Activated T-helper 17 cell treated with anti-CD3 and anti-CD28 coated beads, Interleukin-2, amount 50 U/mL, for 72 hours (primary cell): ENCODE data around the gene SH3RF3. TPM values are rescaled to one million over a fixed set of nuclear protein-coding genes. Genes with fewer than 3 reads are reported as not detected.

Source experiments
- ATAC-seq: fragments of 150-1000 bp; cut with Tn5 transposase; replicated peaks from 2 replicates; pipeline ENCODE4 v1.10.0; 2021; ENCODE audit warnings: mild to moderate bottlenecking, moderate library complexity
- H3K27ac Mint-ChIP-seq: one replicate; pipeline ENCODE4 v1.8.0; 2022; ENCODE audit warnings: mixed read lengths
- H3K27me3 Mint-ChIP-seq: one replicate; pipeline ENCODE4 v1.8.0; 2022; ENCODE audit warnings: mixed read lengths
- H3K36me3 Mint-ChIP-seq: one replicate; pipeline ENCODE4 v1.8.0; 2022; ENCODE audit warnings: low read depth, mild to moderate bottlenecking, mixed read lengths
- H3K4me1 Mint-ChIP-seq: one replicate; pipeline ENCODE4 v1.8.0; 2022; ENCODE audit warnings: mixed read lengths
- H3K4me3 Mint-ChIP-seq: one replicate; pipeline ENCODE4 v1.8.0; 2022; ENCODE audit warnings: mild to moderate bottlenecking, mixed read lengths
- H3K9me3 Mint-ChIP-seq: one replicate; pipeline ENCODE4 v1.8.0; 2022; ENCODE audit warnings: mixed read lengths
- total RNA-seq, 2 donors: library from RNA; stranded (reverse); gene quantifications; one replicate each; pipeline ENCODE4 v1.2.3, GENCODE V29; 2022

Gene SH3RF3
- total RNA-seq, 2 donors from 2014 or later, result 0.05 TPM; not detected in 1

DNA sequence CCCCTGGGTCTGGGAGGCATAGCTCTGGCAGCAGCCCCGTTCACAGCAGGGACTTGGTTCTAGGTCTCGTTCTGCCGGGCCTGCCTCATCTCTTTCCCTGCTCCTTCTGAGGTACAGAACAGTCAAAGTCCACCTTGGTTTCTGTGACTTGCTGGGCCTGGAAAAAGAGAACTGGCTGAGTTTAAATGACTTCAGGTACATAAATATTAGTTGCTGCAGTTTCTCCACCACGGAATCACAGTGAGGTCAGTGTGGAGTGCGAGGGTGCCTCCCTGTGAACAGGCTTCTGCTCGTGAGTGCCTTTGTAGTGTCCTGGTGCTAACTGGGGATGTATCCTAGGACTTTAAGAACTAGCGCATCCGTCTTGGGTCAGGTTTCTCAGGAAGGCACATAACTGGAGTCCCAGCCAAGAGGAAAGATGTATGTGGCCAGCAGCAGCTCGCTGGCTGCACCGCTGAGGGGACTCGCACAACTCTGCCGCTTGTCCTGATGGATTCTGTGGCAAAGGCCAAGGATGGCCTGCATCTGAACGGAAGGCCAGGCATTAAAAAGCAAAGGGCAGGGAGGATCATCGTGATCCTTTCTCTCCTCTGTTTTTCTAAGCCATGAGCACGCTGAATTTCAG lies 188.6 kb downstream of the SH3RF3 start:
- Mint-ChIP-seq H3K36me3 (no peaks in the 10 kb centered on the region), H3K27ac (no peak overlapping the region), H3K4me1 (peaks cover 5% of the 10 kb centered on the region), H3K9me3 (no peaks in the 10 kb centered on the region), H3K27me3 (no peaks in the 10 kb centered on the region), H3K4me3 (no peak overlapping the region)
- no peak for ATAC-seq

- Mint-ChIP-seq H3K9me3 (no peaks in the 10 kb centered on the region), H3K4me1 (peaks cover 5% of the 10 kb centered on the region), H3K36me3 (no peaks in the 10 kb centered on the region), H3K4me3 (no peak overlapping the region), H3K27ac (no peak overlapping the region), H3K27me3 (no peaks in the 10 kb centered on the region)
- no peak for ATAC-seq
Measured at GRCh38 chr2:109318150-109318948, 189.3 kb downstream of the SH3RF3 start.

GRCh38 chr2:109318949-109319342 lies 189.9 kb downstream of the SH3RF3 start:
- Mint-ChIP-seq H3K27me3 (no peaks in the 10 kb centered on the region), H3K4me3 (no peak overlapping the region), H3K9me3 (no peaks in the 10 kb centered on the region)

DNA sequence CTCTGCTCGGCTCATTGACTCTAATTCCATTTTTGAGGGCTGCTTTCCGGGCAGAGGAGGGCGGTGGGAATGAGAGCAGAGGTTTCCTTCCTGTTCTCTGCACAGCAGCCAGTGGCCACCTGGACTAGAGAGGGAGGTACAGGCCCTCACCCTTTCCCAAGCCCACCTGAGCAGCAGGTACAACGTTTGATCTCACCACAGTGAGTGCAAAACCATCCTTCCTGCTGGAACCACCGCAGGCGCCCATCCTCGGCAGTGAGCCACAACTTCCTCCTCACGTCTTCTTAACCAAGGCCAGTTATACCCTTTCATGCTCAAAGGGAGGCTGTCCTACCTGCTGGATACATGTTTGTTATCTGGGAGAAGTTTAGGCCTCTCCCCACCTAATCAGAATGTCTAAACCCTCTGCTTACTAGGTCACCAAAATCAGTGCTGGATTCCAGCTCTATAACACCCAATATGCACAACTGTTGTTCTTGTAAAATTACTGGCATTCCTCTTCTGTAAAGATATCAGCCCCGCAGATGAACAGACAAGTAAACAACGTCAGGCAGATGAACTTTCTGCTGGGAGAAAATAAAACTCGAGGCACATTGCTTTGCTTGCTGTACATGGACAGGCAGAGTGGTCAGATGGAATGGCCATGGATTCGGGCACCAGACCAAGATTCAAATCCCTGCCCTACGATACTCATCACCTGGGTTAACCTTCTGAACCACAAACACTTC lies 191.4 kb downstream of the SH3RF3 start:
- no peak overlapping the region for H3K4me3 Mint-ChIP-seq
- H3K9me3 Mint-ChIP-seq, result no peaks in the 10 kb centered on the region
- H3K4me1 Mint-ChIP-seq, result peaks cover 5% of the 10 kb centered on the region
- no peaks in the 10 kb centered on the region for H3K27me3 Mint-ChIP-seq
- H3K27ac Mint-ChIP-seq, result no peak overlapping the region
- ATAC-seq, result no peak
- no peaks in the 10 kb centered on the region for H3K36me3 Mint-ChIP-seq

More at GRCh38 chr2:109318949-109319342, 189.9 kb downstream of the SH3RF3 start:
- peaks cover 5% of the 10 kb centered on the region for H3K4me1 Mint-ChIP-seq
- H3K27ac Mint-ChIP-seq, result no peak overlapping the region
- no peak for ATAC-seq
- no peaks in the 10 kb centered on the region for H3K36me3 Mint-ChIP-seq

DNA sequence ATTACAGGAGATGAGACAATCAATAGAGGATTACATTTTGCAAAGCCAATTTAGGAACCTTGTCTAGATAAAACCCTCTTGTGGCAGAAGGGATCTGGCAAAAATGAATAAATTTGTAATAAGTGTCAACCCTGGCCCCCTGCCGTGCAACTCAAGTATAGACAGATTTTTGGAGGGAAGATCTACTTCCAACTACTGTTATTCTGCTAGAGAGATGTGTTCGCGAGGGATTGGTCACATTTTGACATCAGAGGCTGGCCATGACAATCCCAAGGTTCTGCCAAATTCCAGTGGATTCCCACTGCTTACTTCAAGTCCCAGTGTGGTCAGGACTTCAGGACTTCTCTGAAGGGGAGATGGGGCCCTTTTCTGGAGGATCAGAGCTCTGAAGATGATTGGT lies 192.6 kb downstream of the SH3RF3 start:
- ATAC-seq, result no peak
- Mint-ChIP-seq H3K27ac (no peak overlapping the region), H3K27me3 (no peaks in the 10 kb centered on the region)

DNA sequence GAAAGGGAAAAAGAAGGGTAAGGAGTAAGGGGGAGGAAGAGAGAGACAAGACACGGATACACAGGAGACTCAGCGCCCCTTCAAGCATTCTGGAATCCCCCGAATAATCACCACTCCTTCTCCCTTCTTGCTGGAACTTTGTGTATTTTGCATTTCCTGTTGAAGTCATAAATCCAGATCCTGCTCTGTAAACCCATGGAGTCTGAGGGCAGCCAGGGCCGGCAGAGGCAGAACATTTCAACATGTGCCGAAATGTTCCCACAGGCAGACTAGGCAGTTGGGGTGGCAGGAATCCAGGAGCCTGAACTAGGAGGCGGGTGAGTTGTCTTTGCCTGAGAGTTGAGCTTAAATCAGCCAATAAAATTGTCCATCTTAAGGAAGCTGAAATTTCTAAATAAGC lies 193.1 kb downstream of the SH3RF3 start:
- no peak for ATAC-seq
- Mint-ChIP-seq H3K27me3 (no peaks in the 10 kb centered on the region), H3K9me3 (no peaks in the 10 kb centered on the region), H3K27ac (no peak overlapping the region), H3K4me3 (no peak overlapping the region), H3K4me1 (peaks cover 5% of the 10 kb centered on the region), H3K36me3 (no peaks in the 10 kb centered on the region)

More for the DNA sequence above, 192.6 kb downstream of the SH3RF3 start:
- Mint-ChIP-seq H3K4me1 (peaks cover 5% of the 10 kb centered on the region), H3K9me3 (no peaks in the 10 kb centered on the region), H3K36me3 (no peaks in the 10 kb centered on the region), H3K4me3 (no peak overlapping the region)

DNA sequence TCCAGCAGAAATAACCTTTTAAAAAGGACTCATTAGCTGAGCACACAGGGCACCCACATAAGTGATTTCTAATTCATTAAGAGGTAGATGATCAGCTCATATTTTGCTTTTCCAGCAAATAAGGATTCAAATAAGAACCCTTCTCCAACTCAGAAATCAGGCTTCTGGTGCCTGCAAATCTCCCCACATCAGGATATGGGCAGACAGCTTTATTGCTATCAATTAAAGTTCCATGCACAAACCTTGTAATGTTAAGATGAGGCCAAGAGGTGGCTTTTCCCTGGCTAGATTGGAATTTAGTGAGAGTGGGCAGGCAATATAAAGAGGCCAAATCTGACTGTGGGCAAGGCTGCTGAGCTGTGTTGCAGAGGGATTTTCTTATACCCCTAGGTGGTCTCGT lies 193.6 kb downstream of the SH3RF3 start:
- no peak overlapping the region for H3K4me3 Mint-ChIP-seq
- H3K9me3 Mint-ChIP-seq, result no peaks in the 10 kb centered on the region
- H3K36me3 Mint-ChIP-seq, result no peaks in the 10 kb centered on the region
- ATAC-seq, result no peak
- H3K4me1 Mint-ChIP-seq, result peaks cover 5% of the 10 kb centered on the region
- H3K27ac Mint-ChIP-seq, result no peak overlapping the region
- no peaks in the 10 kb centered on the region for H3K27me3 Mint-ChIP-seq

GRCh38 chr2:109324861-109325260 lies 195.9 kb downstream of the SH3RF3 start:
- Mint-ChIP-seq H3K9me3 (no peaks in the 10 kb centered on the region), H3K4me3 (no peak overlapping the region), H3K27ac (no peak overlapping the region), H3K27me3 (peaks cover 3% of the 10 kb centered on the region), H3K36me3 (no peaks in the 10 kb centered on the region), H3K4me1 (peaks cover 5% of the 10 kb centered on the region)
- no peak for ATAC-seq

GRCh38 chr2:109325570-109325969 lies 196.6 kb downstream of the SH3RF3 start:
- H3K27me3 Mint-ChIP-seq, result peaks cover 6% of the 10 kb centered on the region
- H3K36me3 Mint-ChIP-seq, result no peaks in the 10 kb centered on the region
- H3K27ac Mint-ChIP-seq, result no peak overlapping the region
- ATAC-seq, result no peak
- H3K4me1 Mint-ChIP-seq, result peaks cover under 1% of the 10 kb centered on the region
- no peak overlapping the region for H3K4me3 Mint-ChIP-seq
- H3K9me3 Mint-ChIP-seq, result no peaks in the 10 kb centered on the region

DNA sequence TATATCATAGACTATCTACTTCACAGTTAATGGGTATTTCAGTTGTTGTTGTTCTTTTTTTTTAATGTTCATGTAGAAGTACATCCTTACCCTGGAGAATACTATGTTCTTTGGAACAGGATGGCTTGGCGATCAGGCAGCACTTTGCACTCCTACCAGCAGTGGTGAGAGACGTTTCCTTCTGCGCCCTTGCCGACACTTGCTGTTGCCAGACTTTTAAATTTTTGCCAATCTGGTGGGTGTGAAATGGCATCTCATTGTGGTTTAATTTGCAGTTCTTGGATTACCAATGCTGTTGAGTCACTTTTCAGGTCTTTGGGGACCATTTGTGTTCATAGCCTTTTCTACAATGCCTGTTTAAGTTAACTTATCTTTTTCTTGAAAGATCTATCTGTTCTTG lies 197.3 kb downstream of the SH3RF3 start:
- Mint-ChIP-seq H3K27me3 (peaks cover 6% of the 10 kb centered on the region), H3K4me1 (no peaks in the 10 kb centered on the region), H3K36me3 (no peaks in the 10 kb centered on the region), H3K9me3 (no peaks in the 10 kb centered on the region), H3K4me3 (no peak overlapping the region), H3K27ac (no peak overlapping the region)
- no peak for ATAC-seq

GRCh38 chr2:109330056-109330455 lies 201.1 kb downstream of the SH3RF3 start:
- Mint-ChIP-seq H3K4me3 (no peak overlapping the region), H3K4me1 (peaks cover 5% of the 10 kb centered on the region), H3K27ac (no peak overlapping the region), H3K36me3 (no peaks in the 10 kb centered on the region), H3K9me3 (no peaks in the 10 kb centered on the region), H3K27me3 (peaks cover 10% of the 10 kb centered on the region)
- no peak for ATAC-seq

DNA sequence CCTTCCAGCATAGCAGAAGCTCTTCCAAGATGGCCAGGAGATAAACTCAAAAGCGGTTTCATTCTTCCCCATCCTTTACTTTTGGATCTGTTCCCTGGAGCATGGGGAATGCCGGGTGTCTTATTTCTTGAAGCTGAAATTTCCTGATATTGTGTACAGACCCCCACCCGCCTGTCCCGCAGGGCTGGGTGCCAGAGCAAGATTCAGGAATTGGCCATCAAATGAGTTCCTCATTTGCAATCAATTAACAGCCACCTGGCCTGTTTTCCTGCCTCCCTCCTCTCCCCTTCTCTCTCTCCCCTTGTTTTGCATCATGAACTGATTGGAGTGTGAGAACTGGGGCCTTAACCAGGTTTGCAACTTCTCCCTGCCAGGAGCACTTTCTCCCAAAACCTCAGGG lies 202.1 kb downstream of the SH3RF3 start:
- no peaks in the 10 kb centered on the region for H3K36me3 Mint-ChIP-seq

GRCh38 chr2:109331896-109332848 lies 203.2 kb downstream of the SH3RF3 start:
- H3K4me1 Mint-ChIP-seq, result peaks cover 13% of the 10 kb centered on the region
- H3K36me3 Mint-ChIP-seq, result no peaks in the 10 kb centered on the region
- no peak overlapping the region for H3K27ac Mint-ChIP-seq
- H3K4me3 Mint-ChIP-seq, result peak overlapping the region; percentile 70
- peak; percentile 54 for ATAC-seq
- no peaks in the 10 kb centered on the region for H3K9me3 Mint-ChIP-seq
- peaks cover 18% of the 10 kb centered on the region for H3K27me3 Mint-ChIP-seq

More for the DNA sequence above, 202.1 kb downstream of the SH3RF3 start:
- Mint-ChIP-seq H3K9me3 (no peaks in the 10 kb centered on the region), H3K27ac (no peak overlapping the region), H3K4me1 (peaks cover 13% of the 10 kb centered on the region), H3K27me3 (peaks cover 14% of the 10 kb centered on the region), H3K4me3 (no peak overlapping the region)
- ATAC-seq, result no peak

DNA sequence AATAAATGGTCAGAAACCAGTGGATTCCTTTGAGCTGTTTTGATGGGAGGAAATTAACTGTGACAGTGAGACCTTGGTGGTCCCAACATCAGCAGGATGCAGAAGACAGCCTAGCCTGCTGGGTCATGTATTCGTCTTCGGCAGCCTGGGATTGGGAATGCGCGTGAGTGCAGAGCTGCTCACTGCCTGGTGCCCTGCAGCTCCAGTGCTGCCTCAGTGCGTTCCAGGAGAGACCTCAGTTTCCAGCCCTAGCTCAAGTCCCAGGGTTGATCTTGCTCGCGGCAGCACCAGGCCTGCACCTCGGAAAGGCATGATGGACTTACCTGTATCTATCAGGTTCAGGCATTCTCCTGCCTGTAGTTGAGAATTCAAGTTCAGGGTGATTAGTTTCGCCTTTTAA lies 203.9 kb downstream of the SH3RF3 start:
- Mint-ChIP-seq H3K27me3 (peaks cover 18% of the 10 kb centered on the region), H3K27ac (no peak overlapping the region), H3K4me3 (peak overlapping the region; percentile 70), H3K36me3 (no peaks in the 10 kb centered on the region), H3K9me3 (no peaks in the 10 kb centered on the region), H3K4me1 (peaks cover 13% of the 10 kb centered on the region)
- ATAC-seq, result no peak
